ENCODE results near the gene LINC01488.
A peak's percentile ranks its signal among the peaks of the same experiment; 100 is the strongest.

LINC01488 gene

GRCh38 chr11:69542314-69543168 lies 61.1 kb downstream of the LINC01488 start:
- no peaks in the 10 kb centered on the region for H3K36me3 ChIP-seq (ENCODE audit: control insufficient read depth in 1 of 2, insufficient read depth in 2 of 2, low read depth in 1 of 2, low read length in 2 of 2)
- no peak overlapping the region for H3K27ac ChIP-seq (ENCODE audit: low read length, poor library complexity, severe bottlenecking)
- H4K8ac ChIP-seq (ENCODE audit: low read length): no peak overlapping the region
- no peak overlapping the region for H2BK120ac ChIP-seq (ENCODE audit: low read depth, low read length)
- DNase-seq: no peak
- H2AK5ac ChIP-seq (ENCODE audit: low read length, severe bottlenecking): no peak overlapping the region
- no peak overlapping the region for H2BK5ac ChIP-seq (ENCODE audit: low read depth, low read length, poor library complexity, severe bottlenecking)
- no peak overlapping the region for H4K91ac ChIP-seq (ENCODE audit: low read length)
- H2AFZ ChIP-seq (ENCODE audit: low read depth, low read length): no peak overlapping the region
- no peak overlapping the region for H2BK15ac ChIP-seq (ENCODE audit: low read depth, poor library complexity, severe bottlenecking)
- H3K14ac ChIP-seq (ENCODE audit: low read length in 2 of 2): no peak overlapping the region
- peaks cover 20% of the 10 kb centered on the region for H3K4me1 ChIP-seq (ENCODE audit: control insufficient read depth, insufficient read depth, low read depth, low read length)
- H3K9me3 ChIP-seq (ENCODE audit: control insufficient read depth, low read length): no peaks in the 10 kb centered on the region
- H3K4ac ChIP-seq (ENCODE audit: low read depth in 1 of 2, low read length in 2 of 2): peak overlapping the region in 1 of 2 experiments; percentile 6
- no peak overlapping the region for H3K4me3 ChIP-seq (ENCODE audit: insufficient read depth in 1 of 2, low read depth in 1 of 2, low read length in 2 of 2)
- no peak overlapping the region for H3K9ac ChIP-seq (ENCODE audit: low read length)
- H3K27me3 ChIP-seq (ENCODE audit: control insufficient read depth in 1 of 2, insufficient read depth in 1 of 2, low read length in 2 of 2): peaks cover 12 to 22% of the 10 kb centered on the region in 2 experiments
- H3K18ac ChIP-seq (ENCODE audit: low read depth in 1 of 2, low read length in 2 of 2): no peak overlapping the region
- H3K79me1 ChIP-seq (replicated peaks; ENCODE audit: low read length, poor library complexity, severe bottlenecking): no peaks in the 10 kb centered on the region
- H3K4me2 ChIP-seq (ENCODE audit: low read length, poor library complexity, severe bottlenecking): no peak overlapping the region
- no peak overlapping the region for H2BK12ac ChIP-seq (ENCODE audit: low read length in 2 of 2)
- WGBS: 96% methylated on average over 42 of the region's 42 CpGs
- no peak overlapping the region for H3K23ac ChIP-seq (ENCODE audit: low read length in 2 of 2)
